ENCODE results near the gene ERBB4.

ERBB4 gene

GRCh38 chr2:212421556-212422334 is 116.9 kb downstream of the ERBB4 start:
- DNase-seq: no peak
- Histone ChIP-seq H3K4me1 (no peaks in the 10 kb centered on the region), H3K27me3 (no peaks in the 10 kb centered on the region), H3K9me3 (no peaks in the 10 kb centered on the region), H3K4me3 (ENCODE audit: low read depth, low read length) (no peak overlapping the region), H3K36me3 (no peaks in the 10 kb centered on the region)
- TF ChIP-seq CTCF (IDR thresholded peaks at IDR 0.05; ENCODE audit: low read depth, low read length): no peak

- H3K36me3 ChIP-seq: no peaks in the 10 kb centered on the region
- H3K9me3 ChIP-seq: no peaks in the 10 kb centered on the region
- no peaks in the 10 kb centered on the region for H3K27me3 ChIP-seq
- no peak for TF ChIP-seq CTCF (IDR thresholded peaks at IDR 0.05; ENCODE audit: low read depth, low read length)
- no peak for DNase-seq
- H3K4me1 ChIP-seq: peaks cover 9% of the 10 kb centered on the region; the same call in 1 of the 2 replicates
- no peak overlapping the region for H3K4me3 ChIP-seq (ENCODE audit: low read depth, low read length)
Observed at GRCh38 chr2:212416086-212416485, 122.5 kb downstream of the ERBB4 start.

GRCh38 chr2:212414767-212415211 is 123.8 kb downstream of the ERBB4 start:
- no peaks in the 10 kb centered on the region for H3K36me3 ChIP-seq
- H3K4me1 ChIP-seq: peaks cover 9% of the 10 kb centered on the region; the same call in 1 of the 2 replicates
- H3K4me3 ChIP-seq (ENCODE audit: low read depth, low read length): no peak overlapping the region
- H3K9me3 ChIP-seq: no peaks in the 10 kb centered on the region
- no peak for DNase-seq
- TF ChIP-seq CTCF (IDR thresholded peaks at IDR 0.05; ENCODE audit: low read depth, low read length): no peak
- H3K27me3 ChIP-seq: no peaks in the 10 kb centered on the region

GRCh38 chr2:212409560-212409959 is 129.0 kb downstream of the ERBB4 start:
- Histone ChIP-seq H3K4me1 (no peaks in the 10 kb centered on the region; the same call in 1 of the 2 replicates), H3K36me3 (no peaks in the 10 kb centered on the region), H3K4me3 (ENCODE audit: low read depth, low read length) (no peak overlapping the region), H3K27me3 (no peaks in the 10 kb centered on the region), H3K9me3 (no peaks in the 10 kb centered on the region)
- no peak for TF ChIP-seq CTCF (IDR thresholded peaks at IDR 0.05; ENCODE audit: low read depth, low read length)
- DNase-seq: no peak

GRCh38 chr2:212408524-212408923 is 130.1 kb downstream of the ERBB4 start:
- no peak overlapping the region for H3K4me3 ChIP-seq (ENCODE audit: low read depth, low read length)
- DNase-seq: peak; percentile 5

More at GRCh38 chr2:212408524-212408923, 130.1 kb downstream of the ERBB4 start:
- Histone ChIP-seq H3K27me3 (no peaks in the 10 kb centered on the region), H3K4me1 (no peaks in the 10 kb centered on the region; the same call in 1 of the 2 replicates), H3K36me3 (no peaks in the 10 kb centered on the region), H3K9me3 (no peaks in the 10 kb centered on the region)
- no peak for TF ChIP-seq CTCF (IDR thresholded peaks at IDR 0.05; ENCODE audit: low read depth, low read length)
